ENCODE data around the gene XBP1. TPM values are rescaled to one million over a fixed set of nuclear protein-coding genes. Genes with fewer than 3 reads are reported as not detected.
A peak's percentile ranks its signal among the peaks of the same experiment; 100 is the strongest.
"Not testable (repeated sequence)": the region's sequence is repeated elsewhere in the genome, so short reads cannot be mapped to it uniquely, and the experiment has no call there.

XBP1 gene
- total RNA-seq, 1 donor from 2014 or later, result 77.4 TPM

DNA sequence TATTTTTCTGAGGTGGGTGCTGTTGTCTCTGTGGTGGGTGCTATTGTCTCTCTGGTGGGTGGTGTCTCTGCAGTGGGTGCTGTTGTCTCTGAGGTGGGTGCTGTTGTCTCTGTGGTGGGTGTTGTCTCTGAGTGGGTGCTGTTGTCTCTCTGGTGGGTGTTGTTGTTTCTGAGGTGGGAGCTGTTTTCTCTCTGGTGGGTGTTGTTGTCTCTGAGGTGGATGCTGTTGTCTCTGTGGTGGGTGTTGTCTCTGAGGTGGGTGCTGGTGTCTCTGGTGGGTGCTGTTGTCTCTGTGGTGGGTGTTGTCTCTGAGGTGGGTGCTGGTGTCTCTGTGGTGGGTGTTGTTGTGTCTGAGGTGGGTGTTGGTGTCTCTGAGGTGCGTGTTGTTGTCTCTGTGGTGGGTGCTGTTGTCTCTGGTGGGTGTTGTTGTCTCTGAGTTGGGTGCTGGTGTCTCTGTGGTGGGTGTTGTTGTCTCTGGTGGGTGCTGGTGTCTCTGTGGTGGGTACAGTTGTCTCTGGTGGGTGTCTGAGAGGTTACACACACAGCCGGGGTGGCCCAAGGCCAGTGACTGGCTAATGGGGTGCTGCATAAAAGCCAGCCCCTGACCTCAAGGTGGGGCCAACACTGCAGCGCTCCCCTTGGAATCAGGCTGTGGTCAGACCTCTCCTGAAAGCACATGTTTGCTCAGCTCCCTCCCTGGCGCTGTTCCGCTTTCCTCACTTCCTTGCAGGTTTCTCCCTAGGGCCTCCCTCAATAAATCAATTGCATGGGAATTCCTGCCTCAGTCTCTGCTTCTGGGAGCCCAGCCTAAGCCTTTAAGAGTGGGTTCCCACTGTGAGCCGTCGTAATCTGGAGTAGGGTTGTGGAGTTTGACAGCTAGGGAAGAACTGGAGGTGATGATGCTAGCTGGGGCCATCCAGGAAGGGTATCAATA, 31.0 kb upstream of the XBP1 start:
- H3K36me3 Mint-ChIP-seq (ENCODE audit: unreplicated experiment), result no peaks in the 10 kb centered on the region
- no peak for DNase-seq
- H3K4me1 Mint-ChIP-seq (ENCODE audit: low read depth, unreplicated experiment), result no peaks in the 10 kb centered on the region
- TF ChIP-seq, protein P1, sequence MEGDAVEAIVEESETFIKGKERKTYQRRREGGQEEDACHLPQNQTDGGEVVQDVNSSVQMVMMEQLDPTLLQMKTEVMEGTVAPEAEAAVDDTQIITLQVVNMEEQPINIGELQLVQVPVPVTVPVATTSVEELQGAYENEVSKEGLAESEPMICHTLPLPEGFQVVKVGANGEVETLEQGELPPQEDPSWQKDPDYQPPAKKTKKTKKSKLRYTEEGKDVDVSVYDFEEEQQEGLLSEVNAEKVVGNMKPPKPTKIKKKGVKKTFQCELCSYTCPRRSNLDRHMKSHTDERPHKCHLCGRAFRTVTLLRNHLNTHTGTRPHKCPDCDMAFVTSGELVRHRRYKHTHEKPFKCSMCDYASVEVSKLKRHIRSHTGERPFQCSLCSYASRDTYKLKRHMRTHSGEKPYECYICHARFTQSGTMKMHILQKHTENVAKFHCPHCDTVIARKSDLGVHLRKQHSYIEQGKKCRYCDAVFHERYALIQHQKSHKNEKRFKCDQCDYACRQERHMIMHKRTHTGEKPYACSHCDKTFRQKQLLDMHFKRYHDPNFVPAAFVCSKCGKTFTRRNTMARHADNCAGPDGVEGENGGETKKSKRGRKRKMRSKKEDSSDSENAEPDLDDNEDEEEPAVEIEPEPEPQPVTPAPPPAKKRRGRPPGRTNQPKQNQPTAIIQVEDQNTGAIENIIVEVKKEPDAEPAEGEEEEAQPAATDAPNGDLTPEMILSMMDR (IDR thresholded peaks at IDR 0.05; ENCODE audit: partially characterized antibody, unreplicated experiment), result no peak
- H3K4me3 Mint-ChIP-seq (ENCODE audit: unreplicated experiment), result no peak overlapping the region
- H3K9me3 Mint-ChIP-seq (ENCODE audit: unreplicated experiment), result peaks cover 5% of the 10 kb centered on the region
- no peak overlapping the region for H3K27ac Mint-ChIP-seq (ENCODE audit: unreplicated experiment)
- H3K27me3 Mint-ChIP-seq (ENCODE audit: unreplicated experiment), result peaks cover 2% of the 10 kb centered on the region

DNA sequence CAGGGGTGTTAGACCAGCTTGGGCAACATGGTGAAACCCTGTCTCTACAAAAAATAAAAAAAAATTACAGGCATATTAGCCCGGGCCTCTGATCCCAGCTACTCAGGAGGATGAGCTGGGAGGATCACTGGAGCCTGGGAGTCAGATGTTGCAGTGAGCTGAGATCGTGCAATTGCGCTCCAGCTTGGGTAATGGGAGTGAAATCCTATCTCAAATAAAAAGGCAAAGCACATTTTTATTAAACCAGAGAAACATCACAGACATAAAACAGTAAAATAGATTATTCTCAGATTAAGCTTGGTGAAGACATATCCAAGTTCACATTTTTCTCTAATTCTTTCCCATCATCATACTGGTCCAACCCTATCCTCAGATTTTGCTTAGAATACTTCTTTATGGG, 30.1 kb upstream of the XBP1 start:
- DNase-seq, result no peak
- Mint-ChIP-seq H3K27ac (ENCODE audit: unreplicated experiment) (no peak overlapping the region), H3K4me1 (ENCODE audit: low read depth, unreplicated experiment) (no peaks in the 10 kb centered on the region), H3K27me3 (ENCODE audit: unreplicated experiment) (peaks cover 2% of the 10 kb centered on the region), H3K4me3 (ENCODE audit: unreplicated experiment) (no peak overlapping the region), H3K36me3 (ENCODE audit: unreplicated experiment) (no peaks in the 10 kb centered on the region), H3K9me3 (ENCODE audit: unreplicated experiment) (peaks cover 5% of the 10 kb centered on the region)
- TF ChIP-seq, protein P1 (IDR thresholded peaks at IDR 0.05; ENCODE audit: partially characterized antibody, unreplicated experiment), result no peak

DNA sequence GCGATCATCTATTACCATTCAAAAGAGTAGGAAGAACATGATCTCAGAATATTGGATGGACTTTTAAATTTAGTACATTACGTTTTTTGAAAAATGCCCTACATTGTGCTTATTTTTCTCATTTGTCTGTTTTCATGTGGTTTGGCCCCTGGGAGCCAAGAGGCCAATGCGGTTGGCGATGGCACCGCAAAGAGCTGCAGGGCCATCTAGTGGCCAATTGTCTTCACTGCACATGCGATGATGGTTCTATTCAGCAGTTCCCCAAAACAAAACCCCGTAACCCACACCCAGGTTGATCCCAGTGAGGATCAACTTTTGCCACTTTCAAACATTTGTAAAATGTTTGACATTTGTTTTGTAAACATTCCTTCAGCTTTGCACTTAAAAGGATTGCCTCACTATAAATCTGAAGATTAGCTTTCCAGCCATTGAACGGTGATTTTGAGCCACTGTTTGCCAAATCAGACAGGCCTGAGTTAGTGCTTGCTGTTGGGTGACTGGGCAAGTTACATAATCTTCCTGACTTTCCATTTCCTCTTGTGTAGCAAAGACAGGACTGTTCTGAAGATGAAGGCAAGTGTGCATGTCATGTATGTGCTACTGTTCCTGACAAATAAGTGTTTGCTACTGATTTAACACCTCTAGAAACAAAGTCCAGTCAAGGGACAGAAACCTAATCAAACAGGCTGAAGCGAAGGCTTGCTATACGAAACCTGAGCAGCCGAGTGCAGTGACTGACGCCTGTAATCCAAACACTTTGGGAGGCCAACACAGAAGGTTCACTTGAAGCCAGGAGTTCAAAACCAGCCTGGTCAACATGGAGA, 29.2 kb upstream of the XBP1 start:
- DNase-seq, result peak; percentile 85
- Mint-ChIP-seq H3K4me3 (ENCODE audit: unreplicated experiment) (no peak overlapping the region), H3K9me3 (ENCODE audit: unreplicated experiment) (peaks cover 5% of the 10 kb centered on the region), H3K4me1 (ENCODE audit: low read depth, unreplicated experiment) (no peaks in the 10 kb centered on the region), H3K27me3 (ENCODE audit: unreplicated experiment) (peaks cover 2% of the 10 kb centered on the region), H3K36me3 (ENCODE audit: unreplicated experiment) (no peaks in the 10 kb centered on the region), H3K27ac (ENCODE audit: unreplicated experiment) (no peak overlapping the region)
- TF ChIP-seq, protein P1 (IDR thresholded peaks at IDR 0.05; ENCODE audit: partially characterized antibody, unreplicated experiment), result peak; percentile 97

DNA sequence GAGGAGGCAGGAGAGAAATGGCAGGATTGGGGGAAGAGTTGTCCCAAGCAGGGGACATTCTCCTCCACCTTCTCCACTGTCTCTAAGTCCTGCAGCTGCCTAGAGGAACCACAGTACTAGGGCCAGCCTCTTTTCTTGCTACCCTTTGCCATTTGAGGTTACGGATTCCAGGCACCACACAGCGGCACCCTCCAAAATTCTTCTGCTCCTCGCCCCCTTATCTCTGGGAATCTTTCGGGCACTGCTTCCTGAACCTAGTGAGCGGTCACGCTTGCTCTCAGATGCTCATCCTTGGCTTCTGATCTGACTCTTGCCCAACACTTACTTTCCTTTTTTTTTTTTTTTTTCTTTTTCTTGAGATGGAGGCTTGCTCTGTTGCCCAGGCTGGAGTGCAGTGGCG, 26.6 kb upstream of the XBP1 start:
- TF ChIP-seq, protein P1 (IDR thresholded peaks at IDR 0.05; ENCODE audit: partially characterized antibody, unreplicated experiment), result no peak
- Mint-ChIP-seq H3K4me3 (ENCODE audit: unreplicated experiment) (no peak overlapping the region), H3K27me3 (ENCODE audit: unreplicated experiment) (peaks cover 2% of the 10 kb centered on the region), H3K4me1 (ENCODE audit: low read depth, unreplicated experiment) (no peaks in the 10 kb centered on the region), H3K27ac (ENCODE audit: unreplicated experiment) (no peak overlapping the region), H3K36me3 (ENCODE audit: unreplicated experiment) (no peaks in the 10 kb centered on the region), H3K9me3 (ENCODE audit: unreplicated experiment) (peaks cover 3% of the 10 kb centered on the region)
- DNase-seq, result no peak

DNA sequence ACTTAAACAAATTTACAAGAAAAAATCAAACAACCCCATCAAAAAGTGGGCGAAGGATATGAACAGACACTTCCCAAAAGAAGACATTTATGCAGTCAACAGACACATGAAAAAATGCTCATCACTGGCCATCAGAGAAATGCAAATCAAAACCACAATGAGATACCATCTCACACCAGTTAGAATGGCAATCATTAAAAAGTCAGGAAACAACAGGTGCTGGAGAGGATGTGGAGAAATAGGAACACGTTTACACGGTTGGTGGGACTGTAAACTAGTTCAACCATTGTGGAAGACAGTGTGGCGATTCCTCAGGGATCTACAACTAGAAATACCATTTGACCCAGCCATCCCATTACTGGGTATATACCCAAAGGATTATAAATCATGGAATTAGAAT, 26.1 kb upstream of the XBP1 start:
- not testable (repeated sequence) for H3K9me3 Mint-ChIP-seq (ENCODE audit: unreplicated experiment); H3K36me3 Mint-ChIP-seq (ENCODE audit: unreplicated experiment); H3K4me1 Mint-ChIP-seq (ENCODE audit: low read depth, unreplicated experiment); H3K4me3 Mint-ChIP-seq (ENCODE audit: unreplicated experiment); DNase-seq; H3K27me3 Mint-ChIP-seq (ENCODE audit: unreplicated experiment); H3K27ac Mint-ChIP-seq (ENCODE audit: unreplicated experiment)

DNA sequence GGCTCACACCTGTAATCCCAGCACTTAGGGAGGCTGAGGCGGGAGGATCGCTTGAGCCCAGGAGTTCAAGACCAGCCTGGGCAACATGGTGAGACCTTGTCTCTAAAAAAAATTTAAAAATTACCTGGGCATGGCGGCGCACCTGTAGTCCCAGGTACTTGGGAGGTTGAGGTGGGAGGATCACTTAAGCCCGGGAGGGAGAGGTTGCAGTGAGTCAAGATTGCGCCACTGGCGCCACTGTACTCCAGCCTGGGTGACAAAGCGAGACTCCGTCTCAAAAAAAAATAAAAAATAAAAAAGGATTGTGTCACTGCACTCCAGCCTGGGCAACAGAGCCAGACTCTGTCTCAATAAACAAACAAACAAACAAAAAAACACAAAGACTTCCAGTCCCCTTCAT, 24.1 kb upstream of the XBP1 start:
- not testable (repeated sequence) for H3K36me3 Mint-ChIP-seq (ENCODE audit: unreplicated experiment); H3K27me3 Mint-ChIP-seq (ENCODE audit: unreplicated experiment); H3K4me3 Mint-ChIP-seq (ENCODE audit: unreplicated experiment); H3K4me1 Mint-ChIP-seq (ENCODE audit: low read depth, unreplicated experiment); H3K9me3 Mint-ChIP-seq (ENCODE audit: unreplicated experiment); DNase-seq; H3K27ac Mint-ChIP-seq (ENCODE audit: unreplicated experiment)
